K562 (cell line): ENCODE measurements around the gene FTHL17. TPM values are rescaled to one million over a fixed set of nuclear protein-coding genes. Genes with fewer than 3 reads are reported as not detected.

Experiments
- ATAC-seq: fragments of 200-7000 bp; cut with Tn5 transposase; 3 replicates; pipeline ENCODE4 v1.9.1; 2020; ENCODE audit warnings: moderate library complexity
- BruUV-seq: library from RNA; stranded (reverse); fragments of 400-500 nt; replicated peaks from 2 replicates; lab custom pipeline; 2021; lab: Mats Ljungman, UMichigan
- CTCF ChIA-PET: fragments of 300-600 bp; formaldehyde crosslinking; extraction: SDS; loops from one replicate; lab custom pipeline; 2021; ENCODE audit warnings: low intra/inter-chr PET ratio; lab: Yijun Ruan, JAX
- POLR2A ChIA-PET: fragments of 300-600, 350-650 bp; sonication (Branson Sonifier 250); formaldehyde crosslinking; extraction: SDS; loops from one replicate; lab custom pipeline; 2021; ENCODE audit warnings: antibody characterized with exemption, inconsistent platforms; lab: Yijun Ruan, JAX
- DNase-seq, 4 experiments: peaks; one replicate each; pipeline versions ENCODE4 v3.0.0 to v3.0.0-alpha.2; 2011 to 2018; ENCODE audit warnings: low spot score in 3 of 4, mixed read lengths in 3 of 4; ENCODE audit errors: extremely low read depth in 1 of 4
- FAIRE-seq: peaks from 2 replicates; lab custom pipeline; 2011; peaks lifted over from hg19 to GRCh38; lab: Jason Lieb, UNC
- H2AFZ ChIP-seq: 2 replicates; pipeline ENCODE4 v1.6.0; 2011; ENCODE audit warnings: low read depth, low read length, control low read depth, inconsistent platforms
- H3K27ac ChIP-seq: fragments of 200-600 bp; 3 replicates; pipeline ENCODE4 v1.8.0; 2011; ENCODE audit warnings: low read depth, mild to moderate bottlenecking, control low read depth, inconsistent platforms, low read length, moderate library complexity, mixed read lengths; ENCODE audit errors: extremely low read depth
- H3K27me3 ChIP-seq, 2 experiments: fragments of 300-600 bp in 1 of 2; 2 replicates in 1 of 2; 3 replicates in 1 of 2; pipeline versions ENCODE4 v1.6.0 to v1.8.0; 2011; ENCODE audit warnings: inconsistent platforms in 2 of 2, low read length in 2 of 2, mild to moderate bottlenecking in 1 of 2, mixed read lengths in 1 of 2, moderate library complexity in 1 of 2; ENCODE audit not compliant: control insufficient read depth in 2 of 2, insufficient read depth in 2 of 2
- H3K36me3 ChIP-seq: fragments of 300-600 bp; 3 replicates; pipeline ENCODE4 v1.8.0; 2011; ENCODE audit warnings: mild to moderate bottlenecking, low read length, inconsistent platforms; ENCODE audit not compliant: control insufficient read depth, insufficient read depth
- H3K4me1 ChIP-seq, 2 experiments: fragments of 200-600 bp in 1 of 2; replicated peaks in 1 of 2; 2 replicates in 1 of 2; 3 replicates in 1 of 2; pipeline versions ENCODE4 v1.5.1 to v1.8.0; 2011; ENCODE audit warnings: inconsistent platforms in 2 of 2, low read length in 2 of 2, mild to moderate bottlenecking in 1 of 2, mixed read lengths in 1 of 2, moderate library complexity in 1 of 2; ENCODE audit not compliant: control insufficient read depth in 2 of 2, insufficient read depth in 2 of 2
- H3K4me2 ChIP-seq: 2 replicates; pipeline ENCODE4 v1.6.1; 2011; ENCODE audit warnings: low read length, control low read depth, inconsistent platforms, mixed read lengths; ENCODE audit not compliant: insufficient read depth
- H3K4me3 ChIP-seq: fragments of 200-600 bp; sonication (generic), shearing (Covaris generic); 2 replicates; pipeline ENCODE4 v1.5.1; 2016; ENCODE audit warnings: control low read depth, inconsistent platforms
- H3K79me2 ChIP-seq: fragments of 200-600 bp; 3 replicates; pipeline ENCODE4 v1.8.0; 2011; ENCODE audit warnings: low read length, inconsistent platforms; ENCODE audit not compliant: control insufficient read depth, insufficient read depth
- H3K9ac ChIP-seq, 2 experiments: 2 replicates each; pipeline versions ENCODE4 v1.6.0 to v1.6.1; 2011; ENCODE audit warnings: low read depth in 2 of 2, low read length in 2 of 2, control low read depth in 1 of 2, inconsistent platforms in 1 of 2, mild to moderate bottlenecking in 1 of 2, mixed read lengths in 1 of 2; ENCODE audit not compliant: insufficient read depth in 1 of 2
- H3K9me1 ChIP-seq: one replicate; pipeline ENCODE4 v1.6.0; 2011; ENCODE audit warnings: inconsistent platforms, mild to moderate bottlenecking, low read length, moderate library complexity; ENCODE audit not compliant: control insufficient read depth, insufficient read depth
- H3K9me3 ChIP-seq: replicated peaks from 2 replicates; pipeline ENCODE4 v1.5.1; 2011; ENCODE audit warnings: low read depth, low read length, inconsistent platforms; ENCODE audit not compliant: control insufficient read depth, insufficient read depth
- H4K20me1 ChIP-seq: replicated peaks from 2 replicates; pipeline ENCODE4 v1.6.1; 2011; ENCODE audit warnings: low read length, inconsistent platforms, mixed read lengths; ENCODE audit not compliant: control insufficient read depth, insufficient read depth
- ETS2 ChIP-seq: IDR thresholded peaks from 2 replicates; pipeline ENCODE4 v1.6.1; 2016; ENCODE audit warnings: borderline replicate concordance, missing genetic modification characterization, mild to moderate bottlenecking, moderate library complexity, missing compliant biosample characterization; ENCODE audit not compliant: poor library complexity, severe bottlenecking
- TRIM24 ChIP-seq, 2 experiments: fragments of 450-650 bp; IDR thresholded peaks; 2 replicates each; pipeline ENCODE4 v1.6.1; 2016
- YY1 ChIP-seq, 3 experiments: IDR thresholded peaks; 2 replicates each; pipeline ENCODE4 v1.6.1; 2011; ENCODE audit warnings: low read length in 2 of 3, mild to moderate bottlenecking in 2 of 3, moderate library complexity in 2 of 3, borderline replicate concordance in 1 of 3, control low read depth in 1 of 3, low read depth in 1 of 3; ENCODE audit not compliant: insufficient read depth in 3 of 3, insufficient replicate concordance in 2 of 3, control insufficient read depth in 1 of 3, insufficient read length in 1 of 3; ENCODE audit errors: extremely low read depth in 1 of 3
- ZBTB17 ChIP-seq: fragments of 450-650 bp; formaldehyde crosslinking; IDR thresholded peaks from 2 replicates; pipeline ENCODE4 v1.4.0; 2020; ENCODE audit warnings: mild to moderate bottlenecking
- ZC3H4 ChIP-seq: sonication (generic); formaldehyde crosslinking; IDR thresholded peaks from 2 replicates; pipeline ENCODE4 v1.9.0; 2021; ENCODE audit warnings: missing genetic modification reagents, borderline replicate concordance
- ZNF696 ChIP-seq: fragments of 250-450 bp; sonication (Bioruptor Pico); conservative IDR thresholded peaks from 2 replicates; pipeline ENCODE4 v1.4.0; 2020; ENCODE audit warnings: mild to moderate bottlenecking, moderate library complexity
- WGBS: fragments of 100-300 bp; shearing (Covaris generic); methylation state at CpG from one replicate; pipeline ENCODE4 v1.1.6; 2016; ENCODE audit warnings: low coverage, mixed read lengths; ENCODE audit not compliant: insufficient coverage; ENCODE audit errors: missing lambda C conversion rate; 5-methylcytosine and 5-hydroxymethylcytosine counted together
- in situ Hi-C: fragments of 300-500 bp; cut with MboI; formaldehyde crosslinking; loops from 4 replicates; pipeline ENCODE4 v1.15.0; 2018; ENCODE audit warnings: inconsistent platforms, mixed read lengths
- intact Hi-C: fragments of 100-400 bp; cut with micrococcal nuclease; formaldehyde crosslinking; loops from 2 replicates; pipeline ENCODE4 v1.14.2; 2022
- polyA plus RNA-seq, 8 experiments: library from polyadenylated mRNA; depleted of rRNA in 4 of 8; stranded (reverse) in 5 of 8; unstranded in 3 of 8; fragments of >200 nt; fragmentation: Nextera tagmentation in 2 of 8; fragmentation: Illumina TruSeq in 1 of 8; extraction: Ambion mirVana in 2 of 8; extraction: Trizol in 1 of 8; gene quantifications; 2 replicates each; pipeline versions ENCODE4 v1.2.1 to v1.2.3, GENCODE V29; 2011 to 2014; ENCODE audit warnings: inconsistent platforms in 1 of 8, missing spikeins in 1 of 8
- total RNA-seq, 7 experiments: library from RNA; depleted of rRNA in 6 of 7; stranded (reverse); fragments of >200 nt in 6 of 7; fragmentation: Illumina TruSeq in 2 of 7; extraction: Trizol in 2 of 7; gene quantifications; 2 replicates each; pipeline versions ENCODE4 v1.2.1 to v1.2.3, GENCODE V29; 2011 to 2021; ENCODE audit warnings: low replicate concordance in 1 of 7
- TF ChIP-seq, protein P1 (sequence below): fragments of 250-450 bp; sonication (Bioruptor Pico); IDR thresholded peaks from 2 replicates; pipeline ENCODE4 v1.8.0; 2021; ENCODE audit warnings: borderline replicate concordance, mild to moderate bottlenecking, moderate library complexity; ENCODE audit not compliant: poor library complexity, severe bottlenecking
- TF ChIP-seq, protein P2 (sequence below): fragments of 250-450 bp; sonication (Bioruptor Pico); IDR thresholded peaks from 2 replicates; pipeline ENCODE4 v1.5.0; 2022; ENCODE audit warnings: mild to moderate bottlenecking
- TF ChIP-seq, protein P3 (sequence below), 2 experiments: fragments of 450-650 bp; IDR thresholded peaks; 2 replicates each; pipeline ENCODE4 v1.6.1; 2018; ENCODE audit warnings: mild to moderate bottlenecking in 2 of 2, low read depth in 1 of 2; ENCODE audit not compliant: partially characterized antibody in 2 of 2
- TF ChIP-seq, protein P4 (sequence below): fragments of 250-450 bp; sonication (Bioruptor Pico); IDR thresholded peaks from 2 replicates; pipeline ENCODE4 v1.9.0; 2021; ENCODE audit warnings: mild to moderate bottlenecking, inconsistent platforms

FTHL17 gene
- total and polyA plus RNA-seq, 9 of the 15 experiments (the other 6 are each of a cell fraction or from before 2014, with no cell fraction given): not detected

DNA sequence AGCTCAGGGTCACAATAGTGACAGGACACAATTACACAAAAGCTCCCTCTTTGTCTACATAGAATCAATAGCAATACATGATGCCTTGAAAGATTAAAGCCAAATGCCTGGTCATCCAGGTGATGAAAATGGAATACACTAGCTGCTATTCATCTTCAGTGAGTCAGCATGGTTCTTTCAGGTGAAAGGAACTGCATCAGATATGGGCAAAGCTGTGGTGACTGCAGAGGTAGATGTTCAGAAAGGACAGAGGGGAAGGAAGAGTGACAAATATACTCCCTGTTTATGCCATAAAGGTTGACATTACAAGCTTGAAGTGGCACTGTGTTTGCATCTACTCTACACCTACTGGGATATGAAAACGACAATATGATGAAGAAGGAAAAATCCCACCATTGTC lies 20.0 kb upstream of the FTHL17 start:
- H3K4me1 ChIP-seq: no peaks in the 10 kb centered on the region
- no peak overlapping the region for H3K27ac ChIP-seq
- H3K4me2 ChIP-seq: no peak overlapping the region
- no peaks in the 10 kb centered on the region for H3K79me2 ChIP-seq
- in situ Hi-C loops: no loop called here
- ChIA-PET POLR2A (no interaction called here), CTCF (no interaction called here)
- H3K4me3 ChIP-seq: no peak overlapping the region
- H3K9me1 ChIP-seq: no peaks in the 10 kb centered on the region
- H3K9ac ChIP-seq: no peak overlapping the region
- H3K36me3 ChIP-seq: no peaks in the 10 kb centered on the region
- ATAC-seq (no peak), DNase-seq (no peak), FAIRE-seq (no peak)
- H3K27me3 ChIP-seq: no peaks in the 10 kb centered on the region; a peak in 2 of 5 replicates
- no peak overlapping the region for H2AFZ ChIP-seq
- WGBS: 0% methylated on average over 1 of the region's 1 CpG
- no TSS peak for BruUV-seq
- H3K9me3 ChIP-seq: no peaks in the 10 kb centered on the region
- no peaks in the 10 kb centered on the region for H4K20me1 ChIP-seq
- intact Hi-C loops: no loop called here
- TF ChIP-seq, protein P1, sequence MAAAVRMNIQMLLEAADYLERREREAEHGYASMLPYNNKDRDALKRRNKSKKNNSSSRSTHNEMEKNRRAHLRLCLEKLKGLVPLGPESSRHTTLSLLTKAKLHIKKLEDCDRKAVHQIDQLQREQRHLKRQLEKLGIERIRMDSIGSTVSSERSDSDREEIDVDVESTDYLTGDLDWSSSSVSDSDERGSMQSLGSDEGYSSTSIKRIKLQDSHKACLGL (CRISPR knock-in tag): no peak
- TF ChIP-seq ZNF696 (CRISPR knock-in tag) (no peak), ETS2 (no peak), TRIM24 (IDR thresholded peaks at IDR 0.05) (no peak), ZC3H4 (no peak), YY1 (IDR thresholded peaks at IDR 0.05; ENCODE audit: borderline replicate concordance in 1 of 3, control insufficient read depth in 1 of 3, extremely low read depth in 1 of 3, insufficient read depth in 3 of 3, insufficient read length in 1 of 3, insufficient replicate concordance in 2 of 3, low read depth in 1 of 3, low read length in 2 of 3) (no peak), ZBTB17 (no peak)
- TF ChIP-seq, protein P2, sequence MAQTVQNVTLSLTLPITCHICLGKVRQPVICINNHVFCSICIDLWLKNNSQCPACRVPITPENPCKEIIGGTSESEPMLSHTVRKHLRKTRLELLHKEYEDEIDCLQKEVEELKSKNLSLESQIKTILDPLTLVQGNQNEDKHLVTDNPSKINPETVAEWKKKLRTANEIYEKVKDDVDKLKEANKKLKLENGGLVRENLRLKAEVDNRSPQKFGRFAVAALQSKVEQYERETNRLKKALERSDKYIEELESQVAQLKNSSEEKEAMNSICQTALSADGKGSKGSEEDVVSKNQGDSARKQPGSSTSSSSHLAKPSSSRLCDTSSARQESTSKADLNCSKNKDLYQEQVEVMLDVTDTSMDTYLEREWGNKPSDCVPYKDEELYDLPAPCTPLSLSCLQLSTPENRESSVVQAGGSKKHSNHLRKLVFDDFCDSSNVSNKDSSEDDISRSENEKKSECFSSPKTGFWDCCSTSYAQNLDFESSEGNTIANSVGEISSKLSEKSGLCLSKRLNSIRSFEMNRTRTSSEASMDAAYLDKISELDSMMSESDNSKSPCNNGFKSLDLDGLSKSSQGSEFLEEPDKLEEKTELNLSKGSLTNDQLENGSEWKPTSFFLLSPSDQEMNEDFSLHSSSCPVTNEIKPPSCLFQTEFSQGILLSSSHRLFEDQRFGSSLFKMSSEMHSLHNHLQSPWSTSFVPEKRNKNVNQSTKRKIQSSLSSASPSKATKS: no peak
- TF ChIP-seq, protein P3, sequence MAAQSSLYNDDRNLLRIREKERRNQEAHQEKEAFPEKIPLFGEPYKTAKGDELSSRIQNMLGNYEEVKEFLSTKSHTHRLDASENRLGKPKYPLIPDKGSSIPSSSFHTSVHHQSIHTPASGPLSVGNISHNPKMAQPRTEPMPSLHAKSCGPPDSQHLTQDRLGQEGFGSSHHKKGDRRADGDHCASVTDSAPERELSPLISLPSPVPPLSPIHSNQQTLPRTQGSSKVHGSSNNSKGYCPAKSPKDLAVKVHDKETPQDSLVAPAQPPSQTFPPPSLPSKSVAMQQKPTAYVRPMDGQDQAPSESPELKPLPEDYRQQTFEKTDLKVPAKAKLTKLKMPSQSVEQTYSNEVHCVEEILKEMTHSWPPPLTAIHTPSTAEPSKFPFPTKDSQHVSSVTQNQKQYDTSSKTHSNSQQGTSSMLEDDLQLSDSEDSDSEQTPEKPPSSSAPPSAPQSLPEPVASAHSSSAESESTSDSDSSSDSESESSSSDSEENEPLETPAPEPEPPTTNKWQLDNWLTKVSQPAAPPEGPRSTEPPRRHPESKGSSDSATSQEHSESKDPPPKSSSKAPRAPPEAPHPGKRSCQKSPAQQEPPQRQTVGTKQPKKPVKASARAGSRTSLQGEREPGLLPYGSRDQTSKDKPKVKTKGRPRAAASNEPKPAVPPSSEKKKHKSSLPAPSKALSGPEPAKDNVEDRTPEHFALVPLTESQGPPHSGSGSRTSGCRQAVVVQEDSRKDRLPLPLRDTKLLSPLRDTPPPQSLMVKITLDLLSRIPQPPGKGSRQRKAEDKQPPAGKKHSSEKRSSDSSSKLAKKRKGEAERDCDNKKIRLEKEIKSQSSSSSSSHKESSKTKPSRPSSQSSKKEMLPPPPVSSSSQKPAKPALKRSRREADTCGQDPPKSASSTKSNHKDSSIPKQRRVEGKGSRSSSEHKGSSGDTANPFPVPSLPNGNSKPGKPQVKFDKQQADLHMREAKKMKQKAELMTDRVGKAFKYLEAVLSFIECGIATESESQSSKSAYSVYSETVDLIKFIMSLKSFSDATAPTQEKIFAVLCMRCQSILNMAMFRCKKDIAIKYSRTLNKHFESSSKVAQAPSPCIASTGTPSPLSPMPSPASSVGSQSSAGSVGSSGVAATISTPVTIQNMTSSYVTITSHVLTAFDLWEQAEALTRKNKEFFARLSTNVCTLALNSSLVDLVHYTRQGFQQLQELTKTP (IDR thresholded peaks at IDR 0.05; ENCODE audit: low read depth in 1 of 2, partially characterized antibody in 2 of 2): no peak
- TF ChIP-seq, protein P4, sequence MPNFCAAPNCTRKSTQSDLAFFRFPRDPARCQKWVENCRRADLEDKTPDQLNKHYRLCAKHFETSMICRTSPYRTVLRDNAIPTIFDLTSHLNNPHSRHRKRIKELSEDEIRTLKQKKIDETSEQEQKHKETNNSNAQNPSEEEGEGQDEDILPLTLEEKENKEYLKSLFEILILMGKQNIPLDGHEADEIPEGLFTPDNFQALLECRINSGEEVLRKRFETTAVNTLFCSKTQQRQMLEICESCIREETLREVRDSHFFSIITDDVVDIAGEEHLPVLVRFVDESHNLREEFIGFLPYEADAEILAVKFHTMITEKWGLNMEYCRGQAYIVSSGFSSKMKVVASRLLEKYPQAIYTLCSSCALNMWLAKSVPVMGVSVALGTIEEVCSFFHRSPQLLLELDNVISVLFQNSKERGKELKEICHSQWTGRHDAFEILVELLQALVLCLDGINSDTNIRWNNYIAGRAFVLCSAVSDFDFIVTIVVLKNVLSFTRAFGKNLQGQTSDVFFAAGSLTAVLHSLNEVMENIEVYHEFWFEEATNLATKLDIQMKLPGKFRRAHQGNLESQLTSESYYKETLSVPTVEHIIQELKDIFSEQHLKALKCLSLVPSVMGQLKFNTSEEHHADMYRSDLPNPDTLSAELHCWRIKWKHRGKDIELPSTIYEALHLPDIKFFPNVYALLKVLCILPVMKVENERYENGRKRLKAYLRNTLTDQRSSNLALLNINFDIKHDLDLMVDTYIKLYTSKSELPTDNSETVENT (CRISPR knock-in tag): no peak
